ENCODE results near the gene JAM2. TPM values are rescaled to one million over a fixed set of nuclear protein-coding genes. Genes with fewer than 3 reads are reported as not detected.
"Not testable (repeated sequence)": the region's sequence is repeated elsewhere in the genome, so short reads cannot be mapped to it uniquely, and the experiment has no call there.

The JAM2 gene
- total RNA-seq, 4 donors from 2014 or later: 27.6 to 85.5 (median 35.1) TPM

- H3K4me1 ChIP-seq: no peaks in the 10 kb centered on the region
These were observed 24.6 kb upstream of the JAM2 start for GRCh38 chr21:25614441-25614840.

GRCh38 chr21:25615880-25616279, 23.2 kb upstream of the JAM2 start:
- TF ChIP-seq CTCF (IDR thresholded peaks at IDR 0.05): no peak
- intact Hi-C loops (cut with DNase I; ENCODE audit: low total_unique reads): no loop called here
- H3K36me3 ChIP-seq: no peaks in the 10 kb centered on the region
- no peaks in the 10 kb centered on the region for H3K4me1 ChIP-seq
- no peak overlapping the region for H3K4me3 ChIP-seq
- H3K27me3 ChIP-seq: no peaks in the 10 kb centered on the region
- H3K9me3 ChIP-seq: no peaks in the 10 kb centered on the region
- DNase-seq: no peak
- H3K27ac ChIP-seq: no peak overlapping the region

More at GRCh38 chr21:25614441-25614840, 24.6 kb upstream of the JAM2 start:
- no peak for DNase-seq
- TF ChIP-seq POLR2A (IDR thresholded peaks at IDR 0.05) (no peak), CTCF (IDR thresholded peaks at IDR 0.05) (no peak)
- Histone ChIP-seq H3K9me3 (no peaks in the 10 kb centered on the region), H3K27ac (no peak overlapping the region), H3K4me3 (no peak overlapping the region), H3K36me3 (no peaks in the 10 kb centered on the region), H3K27me3 (no peaks in the 10 kb centered on the region)
- intact Hi-C loops (cut with DNase I; ENCODE audit: low total_unique reads): no loop called here

GRCh38 chr21:25619198-25619597, 19.9 kb upstream of the JAM2 start:
- H3K4me1 ChIP-seq: no peaks in the 10 kb centered on the region
- H3K27me3 ChIP-seq: no peaks in the 10 kb centered on the region
- DNase-seq: no peak
- H3K4me3 ChIP-seq: no peak overlapping the region
- H3K27ac ChIP-seq: no peak overlapping the region
- intact Hi-C loops (cut with DNase I; ENCODE audit: low total_unique reads): no loop called here
- TF ChIP-seq POLR2A (IDR thresholded peaks at IDR 0.05) (no peak), CTCF (IDR thresholded peaks at IDR 0.05) (no peak)
- H3K36me3 ChIP-seq: no peaks in the 10 kb centered on the region
- no peaks in the 10 kb centered on the region for H3K9me3 ChIP-seq

- no peak for TF ChIP-seq POLR2A (IDR thresholded peaks at IDR 0.05)
- TF ChIP-seq CTCF (IDR thresholded peaks at IDR 0.05): no peak
- H3K4me3 ChIP-seq: no peak overlapping the region
- peak overlapping the region in 1 of 2 donors; percentile 13 for H3K27ac ChIP-seq
- no peaks in the 10 kb centered on the region for H3K36me3 ChIP-seq
- no peaks in the 10 kb centered on the region for H3K9me3 ChIP-seq
- H3K27me3 ChIP-seq: no peaks in the 10 kb centered on the region
- DNase-seq: no peak
- no peaks in the 10 kb centered on the region for H3K4me1 ChIP-seq
- intact Hi-C loops (cut with DNase I; ENCODE audit: low total_unique reads): no loop called here
These were observed 14.5 kb upstream of the JAM2 start for GRCh38 chr21:25624511-25624910.

GRCh38 chr21:25625036-25625435, 14.0 kb upstream of the JAM2 start:
- peak overlapping the region in 1 of 2 donors; percentile 35 for H3K27ac ChIP-seq
- TF ChIP-seq CTCF (IDR thresholded peaks at IDR 0.05): no peak
- TF ChIP-seq POLR2A (IDR thresholded peaks at IDR 0.05): no peak
- intact Hi-C loops (cut with DNase I; ENCODE audit: low total_unique reads): no loop called here

GRCh38 chr21:25625776-25626555, 13.1 kb upstream of the JAM2 start:
- DNase-seq; H3K4me3 ChIP-seq; H3K36me3 ChIP-seq; H3K4me1 ChIP-seq; H3K9me3 ChIP-seq; H3K27me3 ChIP-seq; intact Hi-C loops (cut with DNase I; ENCODE audit: low total_unique reads): not testable (repeated sequence)
- peak overlapping the region in 1 of 2 donors; percentile 30 for H3K27ac ChIP-seq

More at GRCh38 chr21:25625036-25625435, 14.0 kb upstream of the JAM2 start:
- H3K9me3 ChIP-seq: no peaks in the 10 kb centered on the region
- H3K4me1 ChIP-seq: no peaks in the 10 kb centered on the region
- H3K4me3 ChIP-seq: no peak overlapping the region
- no peaks in the 10 kb centered on the region for H3K27me3 ChIP-seq
- DNase-seq: no peak
- no peaks in the 10 kb centered on the region for H3K36me3 ChIP-seq
